DND-41 (cell line): ENCODE measurements around the gene NCS1.
"Not testable (repeated sequence)": the region's sequence is repeated elsewhere in the genome, so short reads cannot be mapped to it uniquely, and the experiment has no call there.

Experiments used
- ATAC-seq: fragments of 200-7000 bp; cut with Tn5 transposase; 3 replicates; pipeline ENCODE4 v1.9.1; 2021; ENCODE audit warnings: low read depth; ENCODE audit not compliant: insufficient read depth
- DNase-seq: peaks from one replicate; pipeline ENCODE4 v3.0.0-alpha.2; 2020
- H2AFZ ChIP-seq: 2 replicates; pipeline ENCODE4 v1.6.0; 2012; ENCODE audit warnings: low read depth, low read length
- H3K27ac ChIP-seq: 2 replicates; pipeline ENCODE4 v1.5.1; 2012; ENCODE audit warnings: low read length, inconsistent platforms
- H3K27me3 ChIP-seq: fragments of 200-600 bp; sonication (generic); 2 replicates; pipeline ENCODE4 v1.6.0; 2012; ENCODE audit warnings: low read length, mild to moderate bottlenecking, inconsistent platforms; ENCODE audit not compliant: insufficient read depth, poor library complexity
- H3K36me3 ChIP-seq: 2 replicates; pipeline ENCODE4 v1.5.1; 2012; ENCODE audit warnings: low read length, inconsistent platforms; ENCODE audit not compliant: insufficient read depth
- H3K4me1 ChIP-seq: 2 replicates; pipeline ENCODE4 v1.5.1; 2012; ENCODE audit warnings: mild to moderate bottlenecking, low read length; ENCODE audit not compliant: insufficient read depth
- H3K4me2 ChIP-seq: 2 replicates; pipeline ENCODE4 v1.6.0; 2012; ENCODE audit warnings: mild to moderate bottlenecking, moderate library complexity, low read length, inconsistent platforms; ENCODE audit not compliant: insufficient read depth
- H3K4me3 ChIP-seq, 2 experiments: fragments of 200-600 bp in 1 of 2; shearing (Covaris generic) in 1 of 2; 2 replicates each; pipeline ENCODE4 v1.5.1; 2012 to 2016; ENCODE audit warnings: inconsistent platforms in 2 of 2, low read length in 2 of 2, mild to moderate bottlenecking in 2 of 2, low read depth in 1 of 2, moderate library complexity in 1 of 2
- H3K79me2 ChIP-seq: 2 replicates; pipeline ENCODE4 v1.6.0; 2012; ENCODE audit warnings: low read length, inconsistent platforms; ENCODE audit not compliant: insufficient read depth
- H3K9ac ChIP-seq: 2 replicates; pipeline ENCODE4 v1.6.0; 2012; ENCODE audit warnings: low read depth, mild to moderate bottlenecking, inconsistent platforms, low read length, moderate library complexity
- H3K9me3 ChIP-seq: 2 replicates; pipeline ENCODE4 v1.5.1; 2012; ENCODE audit warnings: low read length, moderate library complexity, mild to moderate bottlenecking, inconsistent platforms; ENCODE audit not compliant: insufficient read depth, severe bottlenecking
- H4K20me1 ChIP-seq: 2 replicates; pipeline ENCODE4 v1.6.0; 2012; ENCODE audit warnings: low read length; ENCODE audit not compliant: insufficient read depth
- CTCF ChIP-seq: IDR thresholded peaks from 2 replicates; pipeline ENCODE4 v1.5.1; 2012; ENCODE audit warnings: borderline replicate concordance, low read length, moderate library complexity, mild to moderate bottlenecking; ENCODE audit not compliant: poor library complexity, severe bottlenecking; ENCODE audit errors: extremely low read depth
- EZH2 ChIP-seq: IDR thresholded peaks from 3 replicates; pipeline ENCODE4 v1.6.1; 2012; ENCODE audit warnings: borderline replicate concordance, low read depth, mild to moderate bottlenecking, moderate library complexity, low read length, inconsistent platforms; ENCODE audit not compliant: severe bottlenecking

The NCS1 gene

GRCh38 chr9:130276121-130276520 is 103.9 kb downstream of the NCS1 start:
- no peaks in the 10 kb centered on the region for H3K27me3 ChIP-seq
- no peak overlapping the region for H3K4me2 ChIP-seq
- H3K36me3 ChIP-seq: no peaks in the 10 kb centered on the region
- H3K9me3 ChIP-seq: no peaks in the 10 kb centered on the region
- H4K20me1 ChIP-seq: no peaks in the 10 kb centered on the region
- no peak for TF ChIP-seq CTCF
- no peak for TF ChIP-seq EZH2
- no peaks in the 10 kb centered on the region for H3K4me1 ChIP-seq
- no peak for ATAC-seq
- no peak overlapping the region for H3K27ac ChIP-seq
- no peak overlapping the region for H2AFZ ChIP-seq
- no peaks in the 10 kb centered on the region for H3K79me2 ChIP-seq
- no peak for DNase-seq
- no peak overlapping the region for H3K9ac ChIP-seq
- H3K4me3 ChIP-seq: no peak overlapping the region

GRCh38 chr9:130276955-130277354 is 104.8 kb downstream of the NCS1 start:
- H3K4me3 ChIP-seq: no peak overlapping the region
- no peaks in the 10 kb centered on the region for H4K20me1 ChIP-seq
- H3K9ac ChIP-seq: no peak overlapping the region
- H3K4me1 ChIP-seq: no peaks in the 10 kb centered on the region
- DNase-seq: no peak
- H3K27ac ChIP-seq: no peak overlapping the region
- no peak overlapping the region for H2AFZ ChIP-seq
- no peaks in the 10 kb centered on the region for H3K36me3 ChIP-seq
- no peaks in the 10 kb centered on the region for H3K27me3 ChIP-seq
- H3K4me2 ChIP-seq: no peak overlapping the region
- no peak for ATAC-seq
- H3K79me2 ChIP-seq: no peaks in the 10 kb centered on the region
- H3K9me3 ChIP-seq: no peaks in the 10 kb centered on the region
- TF ChIP-seq EZH2: no peak
- no peak for TF ChIP-seq CTCF

- not testable (repeated sequence) for ATAC-seq, H3K4me2 ChIP-seq, H3K4me1 ChIP-seq, H3K36me3 ChIP-seq, DNase-seq, H3K27ac ChIP-seq, H3K79me2 ChIP-seq, H3K9ac ChIP-seq, H4K20me1 ChIP-seq, H3K4me3 ChIP-seq, H3K9me3 ChIP-seq, H3K27me3 ChIP-seq, H2AFZ ChIP-seq
Measured at GRCh38 chr9:130277525-130277924, 105.3 kb downstream of the NCS1 start.

GRCh38 chr9:130283539-130284248 is 111.5 kb downstream of the NCS1 start:
- ATAC-seq: no peak
- Histone ChIP-seq H3K36me3 (no peaks in the 10 kb centered on the region), H3K4me1 (no peaks in the 10 kb centered on the region)

More at GRCh38 chr9:130283539-130284248, 111.5 kb downstream of the NCS1 start:
- H2AFZ ChIP-seq: no peak overlapping the region
- no peak for DNase-seq
- H3K27ac ChIP-seq: no peak overlapping the region
- no peaks in the 10 kb centered on the region for H4K20me1 ChIP-seq
- H3K4me2 ChIP-seq: no peak overlapping the region
- no peak for TF ChIP-seq EZH2
- no peaks in the 10 kb centered on the region for H3K9me3 ChIP-seq
- no peaks in the 10 kb centered on the region for H3K79me2 ChIP-seq
- H3K27me3 ChIP-seq: no peaks in the 10 kb centered on the region
- H3K9ac ChIP-seq: no peak overlapping the region
- H3K4me3 ChIP-seq: no peak overlapping the region
